H9 (cell line): ENCODE results near the gene CLEC16A. TPM values are rescaled to one million over a fixed set of nuclear protein-coding genes. Genes with fewer than 3 reads are reported as not detected.

Source experiments
- DNase-seq: peaks from one replicate; pipeline ENCODE4 v3.0.0-alpha.2; 2017
- H2AFZ ChIP-seq: one replicate; pipeline ENCODE4 v1.6.1; 2013; ENCODE audit warnings: mild to moderate bottlenecking, low read length, control low read depth, moderate library complexity
- H2AK5ac ChIP-seq: 2 replicates; pipeline ENCODE4 v1.6.1; 2013; ENCODE audit warnings: low read length, control low read depth, mixed read lengths; ENCODE audit not compliant: insufficient read length
- H2BK120ac ChIP-seq: one replicate; pipeline ENCODE4 v1.6.1; 2013; ENCODE audit warnings: low read depth, mild to moderate bottlenecking, low read length, control low read depth, inconsistent platforms; ENCODE audit not compliant: poor library complexity, severe bottlenecking
- H2BK12ac ChIP-seq: 2 replicates; pipeline ENCODE4 v1.6.1; 2013; ENCODE audit warnings: low read length, control low read depth, mixed read lengths, low read depth; ENCODE audit not compliant: insufficient read length
- H2BK15ac ChIP-seq: 2 replicates; pipeline ENCODE4 v1.6.1; 2013; ENCODE audit warnings: low read depth, low read length, control low read depth
- H2BK20ac ChIP-seq: one replicate; pipeline ENCODE4 v1.6.1; 2013; ENCODE audit warnings: low read depth, mild to moderate bottlenecking, low read length, control low read depth, inconsistent platforms; ENCODE audit not compliant: poor library complexity, severe bottlenecking
- H2BK5ac ChIP-seq: 2 replicates; pipeline ENCODE4 v1.6.1; 2013; ENCODE audit warnings: low read length, control low read depth, mixed read lengths; ENCODE audit not compliant: insufficient read length
- H3K14ac ChIP-seq: 2 replicates; pipeline ENCODE4 v1.6.1; 2013; ENCODE audit warnings: low read length, control low read depth; ENCODE audit not compliant: insufficient read depth
- H3K18ac ChIP-seq: 2 replicates; pipeline ENCODE4 v1.6.1; 2013; ENCODE audit warnings: low read depth, mild to moderate bottlenecking, mixed read lengths, low read length, control low read depth; ENCODE audit not compliant: insufficient read length
- H3K23ac ChIP-seq: 2 replicates; pipeline ENCODE4 v1.6.1; 2013; ENCODE audit warnings: low read length, control low read depth, mixed read lengths, low read depth; ENCODE audit not compliant: insufficient read length
- H3K23me2 ChIP-seq: 2 replicates; pipeline ENCODE4 v1.6.1; 2013; ENCODE audit warnings: low read depth, mild to moderate bottlenecking, mixed read lengths, low read length, control low read depth; ENCODE audit not compliant: insufficient read length, poor library complexity, severe bottlenecking
- H3K27ac ChIP-seq: 2 replicates; pipeline ENCODE4 v1.5.1; 2013; ENCODE audit warnings: low read length, control low read depth, mixed read lengths, low read depth; ENCODE audit not compliant: insufficient read length
- H3K27me3 ChIP-seq: 2 replicates; pipeline ENCODE4 v1.6.1; 2013; ENCODE audit warnings: low read length, control low read depth, inconsistent platforms; ENCODE audit not compliant: insufficient read depth
- H3K4ac ChIP-seq: 2 replicates; pipeline ENCODE4 v1.6.1; 2013; ENCODE audit warnings: low read depth, mild to moderate bottlenecking, control low read depth, inconsistent platforms, low read length, moderate library complexity
- H3K4me1 ChIP-seq: 2 replicates; pipeline ENCODE4 v1.6.1; 2013; ENCODE audit warnings: low read length, control low read depth, inconsistent platforms; ENCODE audit not compliant: insufficient read depth
- H3K4me2 ChIP-seq: 2 replicates; pipeline ENCODE4 v1.6.1; 2013; ENCODE audit warnings: low read length, control low read depth, mixed read lengths; ENCODE audit not compliant: insufficient read length, insufficient read depth
- H3K56ac ChIP-seq: 2 replicates; pipeline ENCODE4 v1.6.1; 2013; ENCODE audit warnings: low read depth, mild to moderate bottlenecking, mixed read lengths, low read length, control low read depth; ENCODE audit not compliant: insufficient read length
- H3K79me1 ChIP-seq: 2 replicates; pipeline ENCODE4 v1.6.1; 2013; ENCODE audit warnings: low read depth, mild to moderate bottlenecking, moderate library complexity, low read length, control low read depth, inconsistent platforms; ENCODE audit not compliant: insufficient read depth, poor library complexity, severe bottlenecking
- H3K79me2 ChIP-seq: 2 replicates; pipeline ENCODE4 v1.6.1; 2013; ENCODE audit warnings: low read length, control low read depth, inconsistent platforms; ENCODE audit not compliant: insufficient read depth
- H3K9ac ChIP-seq: 2 replicates; pipeline ENCODE4 v1.6.1; 2013; ENCODE audit warnings: low read length, control low read depth, mixed read lengths; ENCODE audit not compliant: insufficient read length; ENCODE audit errors: extremely low read depth
- H3K9me3 ChIP-seq: one replicate; pipeline ENCODE4 v1.6.1; 2013; ENCODE audit warnings: low read depth, low read length, inconsistent platforms; ENCODE audit not compliant: control insufficient read depth
- H3T11ph ChIP-seq: one replicate; pipeline ENCODE4 v1.6.1; 2013; ENCODE audit warnings: mild to moderate bottlenecking, low read length, control low read depth, inconsistent platforms
- H4K20me1 ChIP-seq: one replicate; pipeline ENCODE4 v1.6.1; 2013; ENCODE audit not compliant: control insufficient read depth, insufficient read length, insufficient read depth
- H4K5ac ChIP-seq: 2 replicates; pipeline ENCODE4 v1.6.1; 2013; ENCODE audit warnings: low read depth, mild to moderate bottlenecking, mixed read lengths, low read length, control low read depth; ENCODE audit not compliant: insufficient read length
- H4K8ac ChIP-seq: replicated peaks from 2 replicates; pipeline ENCODE4 v1.6.1; 2013; ENCODE audit warnings: low read length, control low read depth, mixed read lengths, low read depth; ENCODE audit not compliant: insufficient read length
- H4K91ac ChIP-seq: 2 replicates; pipeline ENCODE4 v1.6.1; 2013; ENCODE audit warnings: low read depth, mild to moderate bottlenecking, moderate library complexity, mixed read lengths, low read length, control low read depth; ENCODE audit not compliant: insufficient read length
- H3K27ac Mint-ChIP-seq, 3 experiments: 2 replicates in 2 of 3; 3 replicates in 1 of 3; pipeline ENCODE4 v1.8.0; 2020 to 2021; ENCODE audit warnings: mixed read lengths in 3 of 3, mild to moderate bottlenecking in 1 of 3, moderate library complexity in 1 of 3
- H3K27me3 Mint-ChIP-seq: 2 replicates; pipeline ENCODE4 v1.8.0; 2021; ENCODE audit warnings: low read depth, mild to moderate bottlenecking, moderate library complexity, mixed read lengths
- H3K36me3 Mint-ChIP-seq, 3 experiments: 2 replicates in 2 of 3; 3 replicates in 1 of 3; pipeline ENCODE4 v1.8.0; 2020 to 2021; ENCODE audit warnings: low read depth in 3 of 3, mixed read lengths in 3 of 3; ENCODE audit not compliant: insufficient read depth in 1 of 3
- H3K4me1 Mint-ChIP-seq, 2 experiments: 2 replicates each; pipeline ENCODE4 v1.8.0; 2020; ENCODE audit warnings: mixed read lengths in 2 of 2
- H3K4me3 Mint-ChIP-seq, 2 experiments: 2 replicates in 1 of 2; 3 replicates in 1 of 2; pipeline ENCODE4 v1.8.0; 2020 to 2021; ENCODE audit warnings: mild to moderate bottlenecking in 2 of 2, mixed read lengths in 2 of 2, moderate library complexity in 1 of 2
- H3K9me3 Mint-ChIP-seq, 2 experiments: 2 replicates in 1 of 2; 3 replicates in 1 of 2; pipeline ENCODE4 v1.8.0; 2020; ENCODE audit warnings: mild to moderate bottlenecking in 2 of 2, mixed read lengths in 2 of 2, moderate library complexity in 1 of 2
- CTCF ChIP-seq: fragments of 200-600 bp; sonication (generic); conservative IDR thresholded peaks from 3 replicates; pipeline ENCODE4 v1.8.0; 2021; ENCODE audit warnings: antibody characterized with exemption, mild to moderate bottlenecking
- WGBS: extraction: QIAGEN DNeasy Blood & Tissue Kit; methylation state at CpG from one replicate; pipeline ENCODE4 v1.1.7; 2013; ENCODE audit warnings: missing lambda C conversion rate, low lambda C conversion rate, mixed read lengths; ENCODE audit not compliant: insufficient read length; ENCODE audit errors: extremely low coverage; 5-methylcytosine and 5-hydroxymethylcytosine counted together
- total RNA-seq: library from RNA; stranded (reverse); gene quantifications from 2 replicates; pipeline ENCODE4 v1.2.1, GENCODE V29; 2021

CLEC16A gene
- total RNA-seq, 1 experiment from 2014 or later, result 15.2 TPM

- H2AFZ ChIP-seq, result no peak overlapping the region
- no peak overlapping the region for H2BK20ac ChIP-seq
- no peak overlapping the region for H2BK12ac ChIP-seq
- no peak overlapping the region for H3K27ac ChIP-seq
- H4K91ac ChIP-seq, result no peak overlapping the region
- no peak overlapping the region for H3K23ac ChIP-seq
- H3K56ac ChIP-seq, result no peak overlapping the region
- H3K14ac ChIP-seq, result no peak overlapping the region; the same call in 1 of the 2 replicates
- H3K9me3 ChIP-seq, result no peaks in the 10 kb centered on the region
- H3K4ac ChIP-seq, result no peak overlapping the region
- Mint-ChIP-seq H3K4me3 (no peak overlapping the region), H3K4me1 (peaks cover 5 to 12% of the 10 kb centered on the region in 2 experiments; a peak in 3 of 4 replicates), H3K36me3 (no peaks in the 10 kb centered on the region; a peak in 1 of 7 replicates), H3K9me3 (no peaks in the 10 kb centered on the region), H3K27ac (no peak overlapping the region), H3K27me3 (no peaks in the 10 kb centered on the region)
- no peak overlapping the region for H3T11ph ChIP-seq
- no peak overlapping the region for H2AK5ac ChIP-seq
- no peak for TF ChIP-seq CTCF
- H3K79me2 ChIP-seq, result no peaks in the 10 kb centered on the region
- no peaks in the 10 kb centered on the region for H4K20me1 ChIP-seq
- no peak overlapping the region for H4K5ac ChIP-seq
- no peak overlapping the region for H3K4me2 ChIP-seq
- no peaks in the 10 kb centered on the region for H3K79me1 ChIP-seq
- no peak overlapping the region for H2BK15ac ChIP-seq
- H4K8ac ChIP-seq, result no peak overlapping the region
- H3K18ac ChIP-seq, result no peak overlapping the region
- WGBS, result no CpG with 5 or more reads among the region's 11 CpGs
- H3K4me1 ChIP-seq, result no peaks in the 10 kb centered on the region; the same call in 1 of the 2 replicates
- no peak overlapping the region for H2BK5ac ChIP-seq
- no peaks in the 10 kb centered on the region for H3K23me2 ChIP-seq
- no peak overlapping the region for H3K9ac ChIP-seq
- no peak overlapping the region for H2BK120ac ChIP-seq
- no peaks in the 10 kb centered on the region for H3K27me3 ChIP-seq
- DNase-seq, result no peak
Measured at GRCh38 chr16:11084484-11084875, 140.1 kb downstream of the CLEC16A start.
